Hepatic stellate cell (primary cell): Measurements from ENCODE around the gene SCYGR1.
A peak's percentile ranks its signal among the peaks of the same experiment; 100 is the strongest.
"Not testable (repeated sequence)": the region's sequence is repeated elsewhere in the genome, so short reads cannot be mapped to it uniquely, and the experiment has no call there.

ENCODE experiments used
- DNase-seq: peaks from one replicate; pipeline ENCODE4 v3.0.0; 2011; ENCODE audit warnings: low spot score

SCYGR1 gene

DNA sequence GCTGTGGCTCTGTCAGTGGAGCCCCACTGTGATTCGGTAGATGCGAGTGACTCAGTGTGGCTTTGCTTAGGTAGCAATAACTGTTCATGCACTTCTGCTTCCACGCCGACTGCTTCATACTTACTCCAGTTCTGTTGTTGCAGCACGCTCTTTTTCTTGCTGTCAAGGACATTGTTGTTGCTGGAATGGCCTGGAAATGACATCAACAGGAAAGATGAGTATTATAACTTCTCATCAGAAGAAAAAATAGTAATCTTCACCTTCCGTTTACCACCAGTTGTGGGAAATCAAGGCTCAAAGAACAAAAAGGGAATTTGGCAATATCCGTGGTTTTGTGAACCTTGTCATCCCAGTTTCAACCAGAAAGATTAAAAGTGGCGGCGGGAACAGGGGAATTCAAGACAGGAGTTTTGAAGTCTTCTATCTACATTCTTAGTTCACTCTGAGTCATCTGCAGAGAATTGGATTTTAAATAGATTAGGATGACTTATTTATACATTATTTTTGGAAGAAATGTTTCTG is 16.9 kb downstream of the SCYGR1 start:
- peak; percentile 38 for DNase-seq

DNA sequence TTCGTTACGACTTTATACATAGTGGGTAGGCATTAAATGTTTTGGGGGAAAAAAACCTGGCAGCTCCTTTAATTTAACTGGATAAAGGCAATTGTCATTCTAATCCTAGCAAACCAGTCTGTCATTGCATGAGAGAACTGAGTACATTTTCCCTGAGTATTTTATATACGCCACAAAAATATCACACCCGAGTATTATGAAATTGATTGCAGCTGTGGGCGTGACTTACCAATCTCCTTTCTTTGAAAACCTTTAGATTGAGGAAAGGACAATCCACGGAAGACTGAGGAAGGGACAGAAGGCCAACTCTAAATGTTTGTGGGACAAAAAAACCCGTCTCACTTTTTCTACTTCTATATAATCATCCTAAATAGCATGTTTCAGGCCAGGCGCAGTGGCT is 17.7 kb downstream of the SCYGR1 start:
- DNase-seq: no peak

DNA sequence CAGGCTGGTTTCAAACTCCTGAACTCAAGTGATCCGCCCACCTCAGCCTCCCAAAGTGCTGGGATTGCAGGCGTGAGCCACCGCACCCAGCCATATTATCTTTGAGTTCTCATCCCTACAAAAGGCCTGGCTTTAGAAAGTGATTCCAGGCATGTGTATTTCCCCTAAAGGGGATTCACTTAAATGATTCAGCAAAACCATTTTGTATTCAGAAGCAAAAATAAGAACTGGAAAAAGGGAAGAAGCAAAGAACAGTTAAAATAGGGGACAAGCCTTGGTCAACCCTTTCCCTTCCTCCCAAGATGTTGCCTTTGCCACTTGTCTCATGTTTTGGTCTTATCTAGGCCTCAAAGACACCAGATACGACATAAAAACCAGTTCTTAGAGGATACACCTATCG is 19.2 kb downstream of the SCYGR1 start:
- no peak for DNase-seq

DNA sequence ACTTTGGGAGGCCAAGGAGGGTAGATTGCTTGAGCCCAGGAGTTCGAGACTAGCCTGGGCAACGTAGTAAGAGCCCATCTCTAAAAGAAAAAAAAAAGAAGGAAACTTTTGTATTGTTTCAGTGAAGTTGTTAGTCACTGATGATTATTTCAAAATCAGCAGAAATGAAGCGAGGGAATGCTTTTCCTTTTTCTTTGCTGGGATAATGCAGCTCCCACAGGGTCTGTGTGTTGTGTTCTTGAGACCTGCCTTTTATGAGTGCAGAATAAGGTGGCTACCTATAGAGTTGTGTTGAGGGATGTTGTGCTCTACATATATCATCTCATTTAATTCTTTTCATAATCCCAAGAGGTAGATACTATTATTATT is 20.3 kb downstream of the SCYGR1 start:
- DNase-seq: no peak

DNA sequence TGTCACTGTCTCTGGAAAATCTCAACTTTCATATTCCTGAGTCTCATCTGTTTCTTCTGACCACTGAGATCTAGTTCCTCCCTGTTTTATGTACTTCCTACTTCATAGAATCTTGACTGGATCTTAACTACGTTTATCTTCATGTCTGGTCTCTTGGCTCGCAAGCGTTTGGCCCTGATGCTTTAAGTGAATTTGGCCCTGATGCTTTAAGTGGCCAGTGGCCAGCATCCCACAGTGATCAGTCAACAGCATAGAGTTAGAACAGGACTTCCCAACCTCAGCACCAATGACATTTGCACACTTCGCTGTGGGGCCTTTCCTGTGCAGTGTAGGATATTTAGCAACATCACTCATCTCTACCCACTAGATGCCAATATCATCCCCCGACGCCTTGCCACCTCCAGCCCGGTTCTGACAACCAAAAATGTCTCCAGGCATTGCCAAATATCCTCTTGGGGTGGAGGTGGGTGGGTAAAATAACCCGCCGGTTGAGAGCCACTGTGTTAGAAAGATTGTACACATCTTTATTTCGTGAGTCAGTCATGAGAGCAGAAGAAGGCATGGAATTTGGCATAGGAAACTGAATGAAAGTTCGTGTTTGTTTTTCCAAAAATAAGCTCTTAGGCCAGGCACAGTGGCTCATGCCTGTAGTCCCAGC is 20.9 kb downstream of the SCYGR1 start:
- DNase-seq: peak; percentile 39

DNA sequence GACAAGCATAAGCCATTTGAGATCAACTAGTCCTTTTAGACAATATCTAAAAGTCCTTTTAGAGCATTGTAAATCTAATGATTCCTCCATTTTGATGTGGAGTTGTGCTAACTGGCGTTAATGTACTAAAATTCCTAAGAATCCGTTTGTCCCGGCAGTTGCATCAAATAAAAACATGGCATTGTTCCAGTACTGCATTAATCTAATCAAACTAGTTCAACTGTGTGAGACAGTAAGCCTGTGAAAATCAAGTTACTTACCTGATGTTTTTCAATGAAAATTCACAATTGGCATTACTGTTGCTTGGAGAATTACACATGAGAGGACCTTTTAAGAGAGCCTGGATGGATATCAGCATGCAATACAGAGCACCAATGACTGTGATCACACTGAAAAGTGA is 21.9 kb downstream of the SCYGR1 start:
- DNase-seq: no peak

DNA sequence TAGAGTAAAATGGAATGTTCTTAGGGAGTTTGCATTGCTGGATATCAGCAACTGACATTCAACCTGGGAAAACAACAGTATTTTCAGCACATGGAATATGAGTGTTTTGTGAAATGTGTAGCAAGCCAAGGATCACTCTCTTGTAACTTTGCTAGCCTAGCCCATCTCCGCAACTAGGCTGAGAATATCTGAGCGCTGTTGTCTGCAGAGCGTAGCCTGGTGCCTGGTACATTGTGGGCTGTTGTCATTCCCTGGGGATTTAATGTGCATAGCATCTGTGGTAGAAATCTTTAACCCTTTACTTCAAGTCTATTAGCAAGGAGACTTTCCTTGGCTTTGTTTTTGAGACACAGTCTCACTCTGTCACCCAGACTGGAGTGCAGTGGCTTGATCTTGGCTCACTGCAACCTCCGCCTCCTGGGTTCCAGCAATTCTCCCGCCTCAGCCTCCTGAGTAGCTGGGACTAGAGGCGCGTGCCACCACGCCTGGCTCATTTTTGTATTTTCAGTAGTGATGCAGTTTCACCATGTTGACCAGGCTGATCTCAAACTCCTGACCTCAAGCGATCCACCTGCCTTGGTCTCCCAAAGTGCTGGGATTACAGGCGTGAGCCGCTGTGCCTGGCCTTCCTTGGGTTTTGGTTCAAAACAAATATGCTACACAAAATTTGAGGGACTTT is 23.0 kb downstream of the SCYGR1 start:
- not testable (repeated sequence) for DNase-seq

DNA sequence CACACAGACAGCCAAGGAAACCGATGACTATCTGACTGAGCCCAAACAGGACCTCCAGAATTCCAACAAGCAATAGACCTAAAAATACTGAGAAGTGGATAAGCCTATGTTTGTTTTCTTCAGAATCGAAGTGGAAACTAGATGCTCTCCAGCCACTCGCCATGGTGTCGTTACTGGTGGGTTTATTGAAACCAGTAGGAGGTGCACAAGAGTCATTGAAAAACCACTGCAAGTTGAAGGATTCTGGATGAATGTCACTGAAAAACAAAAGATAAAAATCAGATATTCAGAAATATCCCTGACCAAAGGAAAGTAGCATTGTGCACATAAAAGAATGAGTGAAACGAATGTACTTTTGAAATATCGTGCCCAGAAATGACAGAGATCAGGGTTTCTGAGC is 24.0 kb downstream of the SCYGR1 start:
- no peak for DNase-seq

DNA sequence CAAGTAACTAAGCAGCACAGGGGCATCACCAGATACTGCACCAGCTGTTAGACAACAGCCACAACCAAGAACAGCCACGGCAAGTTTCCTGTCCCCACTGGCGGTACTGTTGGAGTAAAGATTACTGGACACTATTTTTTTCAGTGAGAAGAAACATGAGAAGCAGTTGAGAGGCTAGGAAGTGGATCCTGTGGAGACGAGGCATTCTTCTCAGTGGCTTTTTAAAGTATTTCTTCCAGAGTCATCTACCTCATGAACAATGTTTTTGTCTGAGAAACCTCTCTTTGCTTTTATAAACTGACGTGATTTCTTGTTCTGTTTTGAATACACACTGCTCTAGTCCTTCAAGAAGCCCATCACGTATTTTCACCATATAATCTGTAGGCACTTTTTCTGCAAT is 27.4 kb downstream of the SCYGR1 start:
- DNase-seq: no peak

DNA sequence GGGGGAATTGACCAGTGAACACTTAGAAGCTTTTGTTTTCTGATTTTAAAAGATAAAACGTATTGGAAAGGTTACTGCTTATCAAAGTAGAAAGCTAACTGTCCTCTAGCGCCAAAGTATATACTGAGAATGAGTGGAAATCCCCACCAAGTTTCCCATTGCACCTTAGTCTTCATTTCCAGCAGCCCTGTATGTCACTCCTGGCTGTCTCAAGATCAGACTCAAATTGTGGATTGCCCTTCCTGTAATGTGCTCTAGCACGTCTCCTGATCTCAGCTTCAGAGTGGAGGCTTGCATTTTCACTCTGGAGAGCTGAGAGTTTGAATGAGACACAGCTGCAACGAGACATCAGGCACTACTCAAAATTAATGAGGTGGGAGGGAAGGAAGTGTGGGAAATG is 36.1 kb downstream of the SCYGR1 start:
- DNase-seq: no peak

DNA sequence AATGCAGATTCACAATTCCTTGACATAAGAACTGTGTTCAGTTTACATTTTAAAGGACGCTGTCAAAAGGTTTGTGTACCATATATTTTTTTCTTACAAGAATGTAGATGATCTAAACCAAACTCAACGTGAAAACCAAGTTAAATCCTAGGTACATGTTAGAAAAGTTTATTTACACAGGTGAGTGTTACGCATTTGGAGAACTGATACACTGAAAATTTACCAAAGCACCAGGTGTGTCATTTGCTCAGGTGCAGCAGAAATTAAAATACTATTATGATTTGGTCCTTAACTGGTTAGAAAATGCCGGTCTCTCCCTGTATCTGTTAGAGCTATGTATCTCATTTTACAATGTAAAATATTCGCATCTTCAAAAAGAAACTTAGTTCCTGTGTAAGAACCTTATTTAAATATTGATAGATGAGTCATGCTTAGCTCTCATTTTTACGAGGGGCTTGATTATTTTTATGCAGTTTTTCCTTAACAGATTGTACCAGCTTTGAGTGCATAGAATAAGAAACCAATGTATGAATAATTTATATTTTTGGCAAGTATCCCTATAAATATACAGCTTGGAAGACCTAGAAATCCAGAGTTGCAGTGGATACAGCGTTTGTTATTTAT is 37.6 kb downstream of the SCYGR1 start:
- no peak for DNase-seq

DNA sequence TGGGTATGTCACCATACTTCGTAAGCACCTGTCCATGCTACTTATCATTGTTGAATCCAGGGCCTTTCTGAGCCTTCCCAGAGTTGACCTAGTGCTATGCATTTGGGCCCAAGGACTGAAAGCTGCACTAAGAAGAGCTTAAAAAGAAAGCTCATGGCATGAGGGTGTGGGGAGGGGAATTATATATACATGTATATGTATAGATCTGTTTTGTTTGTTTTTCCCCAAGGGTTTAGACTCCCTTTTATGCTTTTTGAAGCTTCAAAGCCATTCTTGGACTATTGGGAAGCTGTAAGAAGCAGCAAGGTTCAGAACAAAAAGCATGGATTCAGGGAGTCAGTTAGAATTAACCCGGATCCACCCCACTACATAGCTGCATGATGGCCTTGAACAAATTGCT is 39.4 kb downstream of the SCYGR1 start:
- DNase-seq: no peak

DNA sequence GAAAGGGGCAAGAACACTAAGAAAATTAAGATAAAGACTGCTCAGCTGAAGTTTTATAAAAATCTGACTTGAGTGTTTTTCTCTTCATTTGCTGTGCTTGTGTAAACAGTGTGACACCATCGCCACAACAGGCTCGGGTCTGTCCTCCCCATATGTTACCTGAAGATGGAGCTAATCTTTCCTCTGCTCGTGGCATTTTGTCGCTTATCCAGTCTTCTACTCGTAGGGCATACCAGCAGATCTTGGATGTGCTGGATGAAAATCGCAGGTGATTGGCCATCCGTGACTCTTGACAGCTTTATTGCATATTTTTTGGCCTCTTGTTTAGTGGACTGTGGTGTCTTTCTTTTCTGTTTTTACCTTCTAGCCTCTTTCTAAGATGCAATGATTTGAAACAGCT is 40.6 kb downstream of the SCYGR1 start:
- DNase-seq: no peak

DNA sequence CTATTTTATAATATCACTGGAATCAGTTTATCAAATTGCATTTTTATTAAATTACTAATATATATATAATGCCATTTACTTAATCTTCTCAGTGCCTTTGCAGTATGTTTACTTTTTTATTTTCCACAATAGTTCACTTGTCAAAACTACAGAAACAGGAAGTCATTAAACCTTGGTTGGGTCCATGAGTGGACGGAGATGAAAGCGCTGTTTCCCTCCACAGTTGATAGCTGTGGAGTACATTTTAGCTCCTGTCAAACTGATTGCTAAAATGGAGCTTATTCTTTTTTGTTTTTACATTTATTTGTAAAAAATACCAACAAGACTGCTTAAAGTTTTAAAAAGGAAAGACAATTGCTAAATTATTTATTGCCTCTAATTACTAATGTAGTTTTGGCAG is 43.5 kb downstream of the SCYGR1 start:
- DNase-seq: no peak

DNA sequence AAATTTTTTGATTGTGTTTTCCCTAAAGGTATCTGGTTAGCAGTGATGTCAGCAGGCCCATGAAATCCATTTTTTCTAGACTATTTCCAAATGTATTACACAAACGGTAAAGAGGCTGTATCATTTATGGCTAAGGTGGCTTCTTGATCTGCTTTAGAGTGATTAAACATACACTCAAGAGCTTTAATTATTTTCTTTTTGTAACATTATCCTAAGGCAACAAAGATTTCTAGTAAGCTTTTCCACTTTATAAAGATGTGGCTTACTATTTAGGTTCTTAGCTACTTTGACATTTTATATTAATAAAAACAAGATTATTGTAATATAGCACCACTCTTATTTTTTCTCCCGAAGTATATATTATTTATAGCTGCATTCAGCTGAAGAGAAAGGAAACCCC is 46.2 kb downstream of the SCYGR1 start:
- DNase-seq: no peak

DNA sequence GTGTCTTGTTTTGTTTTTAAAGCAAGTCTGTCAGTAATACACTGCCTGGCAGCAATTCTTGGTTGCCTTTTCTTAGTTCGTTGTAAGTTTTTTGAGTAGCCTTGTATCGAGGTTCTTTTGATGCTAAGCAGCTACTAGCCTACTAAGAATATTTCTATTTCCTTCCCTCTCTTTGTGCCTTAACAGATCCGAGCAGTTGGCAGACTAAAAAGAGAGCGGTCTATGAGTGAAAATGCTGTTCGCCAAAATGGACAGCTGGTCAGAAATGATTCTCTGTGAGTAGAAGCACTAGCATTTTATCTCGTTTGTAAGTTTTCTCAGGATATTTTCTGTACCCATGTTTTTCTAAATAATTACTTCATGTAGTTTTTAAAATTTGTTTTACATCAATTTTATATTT is 47.6 kb downstream of the SCYGR1 start:
- no peak for DNase-seq

DNA sequence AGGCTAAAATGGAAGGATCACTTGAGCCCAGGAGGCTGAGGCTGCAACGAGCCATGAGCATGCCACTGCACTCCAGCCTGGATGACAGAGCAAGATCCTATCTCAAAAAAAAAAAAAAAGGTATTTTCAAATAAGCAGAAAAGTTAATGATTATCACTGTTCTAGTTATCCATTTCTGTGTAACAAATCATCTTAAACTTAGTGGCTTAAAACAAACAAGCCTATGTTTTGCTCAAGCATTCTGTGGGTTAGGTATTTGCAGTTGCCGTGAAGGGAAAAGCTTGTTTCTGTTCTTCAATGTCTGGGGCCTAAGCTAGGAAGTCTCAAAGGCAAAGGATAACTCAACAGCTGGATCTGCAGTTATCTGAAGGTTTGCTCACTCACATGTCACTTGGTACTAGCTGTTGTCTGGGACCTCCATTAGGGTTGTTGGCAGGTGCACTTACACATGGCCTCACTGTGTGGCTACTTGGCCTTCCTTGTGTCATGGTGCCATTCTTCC is 48.6 kb downstream of the SCYGR1 start:
- no peak for DNase-seq
